ENCODE results near the gene COL2A1.

Gene COL2A1

DNA sequence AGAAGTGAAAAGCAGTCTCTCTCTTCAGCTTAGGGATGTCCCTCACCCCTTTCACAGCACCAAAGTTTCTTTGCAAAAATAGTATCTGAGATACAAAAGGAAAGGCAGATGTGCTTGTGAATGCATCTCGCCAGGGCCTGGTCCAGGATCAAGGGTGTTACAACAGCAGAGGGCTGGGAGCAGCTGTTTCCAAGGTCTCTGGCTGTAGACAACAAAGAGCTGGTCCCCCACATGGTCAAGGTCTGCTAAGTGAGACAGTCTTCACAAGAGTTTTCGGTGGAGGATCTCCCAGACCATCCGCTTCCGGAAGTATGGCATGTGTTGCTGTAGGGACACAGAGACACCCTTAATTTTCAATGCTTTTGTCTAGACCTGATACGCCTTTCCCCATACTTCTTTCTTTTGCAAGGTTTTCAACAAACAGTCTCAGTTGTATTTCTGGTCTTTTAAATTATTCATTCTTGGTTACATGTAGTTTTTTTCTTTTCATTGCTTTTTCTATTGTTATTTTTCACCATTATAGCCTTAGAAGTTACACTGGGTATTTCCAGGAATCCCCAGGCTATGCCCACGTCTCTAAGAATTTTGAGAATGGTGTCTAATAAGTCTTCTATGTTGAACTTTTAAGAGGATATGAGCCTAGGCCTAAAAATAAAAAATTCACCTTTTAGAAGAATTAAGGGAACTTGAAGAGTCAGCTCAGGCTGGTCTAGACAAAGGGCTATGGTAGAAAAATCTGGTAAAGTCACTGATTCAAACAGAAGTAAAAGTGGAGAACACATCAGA lies 41.0 kb upstream of the COL2A1 start:
- in situ Hi-C loops (cut with MboI; ENCODE audit: low sequenced_read_pairs, unreplicated experiment): no loop called here
- no peak for DNase-seq (ENCODE audit: low spot score)
- TF ChIP-seq, protein P1, sequence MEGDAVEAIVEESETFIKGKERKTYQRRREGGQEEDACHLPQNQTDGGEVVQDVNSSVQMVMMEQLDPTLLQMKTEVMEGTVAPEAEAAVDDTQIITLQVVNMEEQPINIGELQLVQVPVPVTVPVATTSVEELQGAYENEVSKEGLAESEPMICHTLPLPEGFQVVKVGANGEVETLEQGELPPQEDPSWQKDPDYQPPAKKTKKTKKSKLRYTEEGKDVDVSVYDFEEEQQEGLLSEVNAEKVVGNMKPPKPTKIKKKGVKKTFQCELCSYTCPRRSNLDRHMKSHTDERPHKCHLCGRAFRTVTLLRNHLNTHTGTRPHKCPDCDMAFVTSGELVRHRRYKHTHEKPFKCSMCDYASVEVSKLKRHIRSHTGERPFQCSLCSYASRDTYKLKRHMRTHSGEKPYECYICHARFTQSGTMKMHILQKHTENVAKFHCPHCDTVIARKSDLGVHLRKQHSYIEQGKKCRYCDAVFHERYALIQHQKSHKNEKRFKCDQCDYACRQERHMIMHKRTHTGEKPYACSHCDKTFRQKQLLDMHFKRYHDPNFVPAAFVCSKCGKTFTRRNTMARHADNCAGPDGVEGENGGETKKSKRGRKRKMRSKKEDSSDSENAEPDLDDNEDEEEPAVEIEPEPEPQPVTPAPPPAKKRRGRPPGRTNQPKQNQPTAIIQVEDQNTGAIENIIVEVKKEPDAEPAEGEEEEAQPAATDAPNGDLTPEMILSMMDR (IDR thresholded peaks at IDR 0.05; ENCODE audit: borderline replicate concordance, control extremely low read depth, extremely low read depth, insufficient read depth, missing control alignments): no peak

DNA sequence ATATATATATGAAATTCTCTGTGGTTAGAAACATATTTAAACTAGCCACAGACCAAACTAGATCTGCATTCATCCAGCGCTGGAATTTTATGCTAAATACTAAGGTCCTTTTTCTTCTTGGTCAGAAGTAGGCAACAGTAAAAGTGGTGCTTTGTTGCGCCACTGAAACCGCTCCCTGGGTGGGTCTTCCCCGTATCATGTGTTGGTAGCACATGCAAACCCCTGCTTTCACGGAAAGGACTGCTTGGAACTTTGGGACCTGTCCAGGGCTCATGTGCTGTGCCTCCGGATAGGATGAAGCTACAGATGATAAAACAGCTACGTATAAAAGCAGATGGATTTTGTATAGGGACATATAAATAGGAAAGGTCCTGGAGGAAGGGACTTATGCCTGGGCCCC lies 40.1 kb upstream of the COL2A1 start:
- DNase-seq (ENCODE audit: low spot score): no peak
- in situ Hi-C loops (cut with MboI; ENCODE audit: low sequenced_read_pairs, unreplicated experiment): no loop called here
- TF ChIP-seq, protein P1 (IDR thresholded peaks at IDR 0.05; ENCODE audit: borderline replicate concordance, control extremely low read depth, extremely low read depth, insufficient read depth, missing control alignments): no peak

DNA sequence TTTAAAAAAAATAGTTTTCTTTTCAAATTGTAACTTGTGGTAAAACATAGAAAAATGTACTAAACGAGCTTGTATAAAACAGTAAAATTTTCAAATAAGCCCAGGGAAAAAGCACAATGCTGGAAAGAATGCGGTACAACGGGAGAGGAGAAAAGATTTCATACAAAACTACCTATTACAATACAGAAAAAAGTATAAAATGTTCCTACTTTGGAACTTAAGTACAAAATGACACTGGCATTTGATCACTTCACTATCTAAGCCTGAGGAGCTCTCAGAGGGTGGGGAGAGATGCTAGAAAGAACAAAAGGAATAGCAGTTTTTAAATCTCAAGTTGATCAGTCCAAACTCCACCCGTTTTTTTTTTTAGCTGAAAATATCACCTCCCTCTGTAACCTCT lies 39.5 kb upstream of the COL2A1 start:
- DNase-seq (ENCODE audit: low spot score): no peak
- in situ Hi-C loops (cut with MboI; ENCODE audit: low sequenced_read_pairs, unreplicated experiment): no loop called here
- TF ChIP-seq, protein P1 (IDR thresholded peaks at IDR 0.05; ENCODE audit: borderline replicate concordance, control extremely low read depth, extremely low read depth, insufficient read depth, missing control alignments): no peak

DNA sequence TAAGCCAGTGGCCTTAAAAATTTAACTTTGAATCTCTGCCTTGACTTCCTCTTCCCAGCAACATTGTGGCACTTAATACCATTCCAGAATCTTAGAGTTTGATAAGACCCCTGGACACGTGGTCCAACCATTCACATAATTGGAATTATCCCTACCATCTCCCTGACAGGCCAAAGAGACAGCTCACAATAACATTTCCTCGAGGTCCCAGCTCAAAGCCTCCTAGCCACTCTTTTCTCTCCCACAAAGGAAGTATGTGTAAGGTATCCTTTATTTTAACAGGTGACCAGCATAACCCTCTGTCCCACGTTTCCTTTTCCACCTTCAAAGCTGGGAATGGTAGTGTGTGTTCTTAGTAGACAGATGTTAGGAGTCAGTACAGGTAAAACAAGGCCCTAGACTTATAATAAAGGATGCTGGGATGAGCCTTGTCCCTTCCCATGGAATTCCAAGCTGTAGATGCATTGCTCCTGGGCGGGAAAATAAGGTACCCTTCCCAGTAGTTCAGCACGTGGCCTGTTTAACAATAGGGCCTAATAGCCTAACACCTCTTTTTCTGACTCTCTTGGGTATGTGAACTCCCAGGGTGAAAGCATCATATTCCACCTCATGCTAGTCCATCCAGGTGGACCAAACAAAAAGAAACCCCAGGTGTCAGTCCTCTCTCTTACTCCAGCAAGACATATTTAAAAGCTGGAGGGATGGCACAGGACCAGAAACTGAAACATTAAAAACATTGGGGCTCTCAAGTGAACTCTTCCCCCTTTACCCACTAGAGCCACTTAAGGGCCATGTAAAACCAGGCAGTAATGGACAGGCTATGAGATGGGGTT lies 37.5 kb upstream of the COL2A1 start:
- in situ Hi-C loops (cut with MboI; ENCODE audit: low sequenced_read_pairs, unreplicated experiment): no loop called here
- DNase-seq (ENCODE audit: low spot score): no peak
- TF ChIP-seq, protein P1 (IDR thresholded peaks at IDR 0.05; ENCODE audit: borderline replicate concordance, control extremely low read depth, extremely low read depth, insufficient read depth, missing control alignments): no peak

DNA sequence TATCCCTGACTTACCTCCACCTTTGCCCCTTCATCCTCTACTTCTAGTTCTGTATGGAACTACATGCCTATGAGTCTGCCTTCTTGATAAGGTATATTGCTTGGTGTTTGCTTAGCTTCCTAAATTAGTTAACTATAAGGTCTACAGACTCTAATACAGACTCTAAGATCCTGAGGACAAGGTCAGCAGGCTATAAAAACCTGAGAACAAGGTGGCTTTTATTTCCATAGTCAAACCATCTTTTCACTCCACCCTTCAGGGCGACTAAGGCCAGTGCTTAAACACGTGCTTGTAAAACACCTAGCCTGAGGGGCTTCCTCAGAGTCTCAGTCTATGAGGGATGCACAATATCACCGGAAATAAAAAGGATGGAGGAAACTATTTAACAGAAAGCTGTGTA lies 36.1 kb upstream of the COL2A1 start:
- TF ChIP-seq, protein P1 (IDR thresholded peaks at IDR 0.05; ENCODE audit: borderline replicate concordance, control extremely low read depth, extremely low read depth, insufficient read depth, missing control alignments): no peak
- DNase-seq (ENCODE audit: low spot score): no peak
- in situ Hi-C loops (cut with MboI; ENCODE audit: low sequenced_read_pairs, unreplicated experiment): no loop called here

DNA sequence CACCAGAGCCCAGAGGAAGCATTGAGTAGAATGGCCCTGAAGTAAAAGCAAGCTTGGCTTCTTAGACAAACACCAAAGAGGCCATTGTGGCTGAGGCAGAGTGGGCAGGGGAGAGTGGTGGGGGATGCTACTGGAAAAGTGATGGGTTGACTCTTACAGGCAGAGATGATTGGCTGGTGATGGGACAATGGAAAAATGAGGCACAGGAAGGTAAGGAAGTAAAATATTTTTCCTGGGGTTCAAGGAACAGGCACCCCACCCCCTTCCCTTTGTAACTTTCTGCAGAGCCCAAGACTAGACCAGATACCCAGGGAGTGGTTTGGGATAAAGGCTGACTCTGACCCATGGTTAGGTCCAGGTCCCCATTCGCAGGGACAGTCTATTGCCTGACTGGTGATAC lies 34.9 kb upstream of the COL2A1 start:
- TF ChIP-seq, protein P1 (IDR thresholded peaks at IDR 0.05; ENCODE audit: borderline replicate concordance, control extremely low read depth, extremely low read depth, insufficient read depth, missing control alignments): no peak
- DNase-seq (ENCODE audit: low spot score): no peak
- in situ Hi-C loops (cut with MboI; ENCODE audit: low sequenced_read_pairs, unreplicated experiment): no loop called here

Data from GM13976 (cell line).